WI38 (cell line): ENCODE data around the gene NHERF2.

Source experiments
- H3K4me3 ChIP-seq: 2 replicates; pipeline ENCODE4 v1.5.1; 2011; ENCODE audit warnings: low read depth, mild to moderate bottlenecking, control low read depth, low read length
- CTCF ChIP-seq: IDR thresholded peaks from 2 replicates; pipeline ENCODE4 v1.5.1; 2012; ENCODE audit warnings: low read depth, mild to moderate bottlenecking, control low read depth, low read length

The NHERF2 gene

GRCh38 chr16:1991588-1991947, 35.1 kb upstream of the NHERF2 start:
- H3K4me3 ChIP-seq = 0 out of 2 replicates have a peak overlapping the region, but pooled peaks have one; percentile 10
- no peak for TF ChIP-seq CTCF

GRCh38 chr16:1991948-1992703, 34.6 kb upstream of the NHERF2 start:
- H3K4me3 ChIP-seq = 0 out of 2 replicates have a peak overlapping the region, but pooled peaks have one; percentile 10
- TF ChIP-seq CTCF = no peak

GRCh38 chr16:1992704-1993317, 33.9 kb upstream of the NHERF2 start:
- H3K4me3 ChIP-seq = no peak overlapping the region
- TF ChIP-seq CTCF = no peak

GRCh38 chr16:1993731-1994131, 33.0 kb upstream of the NHERF2 start:
- TF ChIP-seq CTCF = no peak
- no peak overlapping the region for H3K4me3 ChIP-seq

- H3K4me3 ChIP-seq = no peak overlapping the region
- no peak for TF ChIP-seq CTCF
These were observed 29.0 kb upstream of the NHERF2 start for GRCh38 chr16:1997494-1998359.

- H3K4me3 ChIP-seq = no peak overlapping the region
- no peak for TF ChIP-seq CTCF
These were observed 28.3 kb upstream of the NHERF2 start for GRCh38 chr16:1998360-1998835.
